Prostate gland (tissue), 2 donors: ENCODE data around the gene SCN1B.

ENCODE experiments used
- POLR2A ChIP-seq: fragments of 450-650 bp; IDR thresholded peaks from one replicate; pipeline ENCODE4 v1.6.1; 2016; ENCODE audit warnings: antibody characterized with exemption, mild to moderate bottlenecking
- TF ChIP-seq, protein P1 (sequence below), 4 experiments: fragments of 200-600 bp in 2 of 4; fragments of 450-650 bp in 2 of 4; sonication (generic) in 2 of 4; IDR thresholded peaks; 1 replicate in 3 of 4; 2 replicates in 1 of 4; pipeline ENCODE4 v1.5.1; 2016 to 2019; ENCODE audit warnings: antibody characterized with exemption in 4 of 4, mild to moderate bottlenecking in 2 of 4, moderate library complexity in 2 of 4

DNA sequence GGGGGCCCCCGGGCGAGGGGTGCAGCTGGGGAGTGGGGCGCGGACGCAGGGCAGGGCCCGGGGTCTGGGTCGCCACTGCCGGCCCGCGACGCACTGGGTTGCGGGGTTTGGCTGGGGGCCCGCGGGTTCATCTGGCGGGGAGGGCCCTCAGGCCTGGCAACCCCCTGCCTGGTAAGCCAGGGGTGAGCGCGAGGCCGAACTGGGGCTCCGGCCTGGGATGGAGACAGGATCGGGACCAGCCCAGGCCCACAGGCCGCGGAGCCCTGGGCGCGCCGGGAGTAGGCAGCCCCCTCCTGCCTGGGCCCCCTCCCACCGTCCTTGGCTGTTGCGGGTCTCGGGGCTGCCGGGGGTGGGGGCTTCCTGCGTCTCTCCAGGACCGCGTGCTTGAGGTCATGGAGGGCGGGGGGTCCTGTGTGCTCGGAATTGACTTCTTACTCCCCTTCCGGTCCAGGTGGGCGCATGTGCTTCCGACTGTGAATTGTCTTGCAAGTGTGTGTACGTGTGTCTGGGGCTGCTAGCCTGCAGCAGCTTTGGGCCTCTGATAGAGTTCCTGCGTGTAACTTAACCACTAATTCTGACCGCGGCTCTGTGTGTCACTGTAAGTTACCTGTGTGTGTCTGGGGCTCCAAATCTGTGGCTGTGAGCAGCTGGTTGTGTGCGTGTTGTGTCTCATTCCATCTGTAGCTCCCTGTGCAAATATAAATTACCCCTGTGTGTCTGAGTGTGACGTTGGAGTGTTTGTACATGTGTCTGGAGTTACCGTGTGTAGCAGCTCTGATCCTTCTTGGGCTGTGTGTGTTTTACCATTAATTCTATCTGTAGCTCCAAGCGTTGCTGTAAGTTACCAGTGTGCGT lies 29.4 kb upstream of the SCN1B start:
- TF ChIP-seq, protein P1, sequence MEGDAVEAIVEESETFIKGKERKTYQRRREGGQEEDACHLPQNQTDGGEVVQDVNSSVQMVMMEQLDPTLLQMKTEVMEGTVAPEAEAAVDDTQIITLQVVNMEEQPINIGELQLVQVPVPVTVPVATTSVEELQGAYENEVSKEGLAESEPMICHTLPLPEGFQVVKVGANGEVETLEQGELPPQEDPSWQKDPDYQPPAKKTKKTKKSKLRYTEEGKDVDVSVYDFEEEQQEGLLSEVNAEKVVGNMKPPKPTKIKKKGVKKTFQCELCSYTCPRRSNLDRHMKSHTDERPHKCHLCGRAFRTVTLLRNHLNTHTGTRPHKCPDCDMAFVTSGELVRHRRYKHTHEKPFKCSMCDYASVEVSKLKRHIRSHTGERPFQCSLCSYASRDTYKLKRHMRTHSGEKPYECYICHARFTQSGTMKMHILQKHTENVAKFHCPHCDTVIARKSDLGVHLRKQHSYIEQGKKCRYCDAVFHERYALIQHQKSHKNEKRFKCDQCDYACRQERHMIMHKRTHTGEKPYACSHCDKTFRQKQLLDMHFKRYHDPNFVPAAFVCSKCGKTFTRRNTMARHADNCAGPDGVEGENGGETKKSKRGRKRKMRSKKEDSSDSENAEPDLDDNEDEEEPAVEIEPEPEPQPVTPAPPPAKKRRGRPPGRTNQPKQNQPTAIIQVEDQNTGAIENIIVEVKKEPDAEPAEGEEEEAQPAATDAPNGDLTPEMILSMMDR (IDR thresholded peaks at IDR 0.05): no peak
- TF ChIP-seq POLR2A: no peak
